SK-N-SH (cell line): ENCODE results near the gene EFCAB8. TPM values are rescaled to one million over a fixed set of nuclear protein-coding genes. Genes with fewer than 3 reads are reported as not detected.

Experiments used
- CTCF ChIA-PET: fragments of 300-600, 350-600 bp; formaldehyde crosslinking; extraction: SDS; loops from one replicate; lab custom pipeline; 2021; lab: Yijun Ruan, JAX
- POLR2A ChIA-PET: fragments of 350-600 bp; sonication (Branson Sonifier 250); formaldehyde crosslinking; extraction: SDS; loops from one replicate; lab custom pipeline; 2020; ENCODE audit warnings: antibody characterized with exemption, inconsistent platforms; lab: Yijun Ruan, JAX
- DNase-seq: peaks from one replicate; pipeline ENCODE4 v3.0.0; 2012
- H2AFZ ChIP-seq: fragments of 200-600 bp; sonication (generic); 2 replicates; pipeline ENCODE4 v1.8.1; 2016; ENCODE audit warnings: antibody characterized with exemption, mild to moderate bottlenecking, low read depth
- H3F3A ChIP-seq: fragments of 200-600 bp; sonication (generic); replicated peaks from 2 replicates; pipeline ENCODE3; 2016; ENCODE audit warnings: antibody characterized with exemption, mild to moderate bottlenecking; ENCODE audit not compliant: insufficient read depth
- H3K27ac ChIP-seq, 2 experiments: fragments of 200-500 bp in 1 of 2; fragments of 200-600 bp in 1 of 2; sonication (Bioruptor generic) in 1 of 2; sonication (generic), shearing (Covaris generic) in 1 of 2; 2 replicates each; pipeline versions ENCODE4 v1.5.1 to v1.6.1; 2014 to 2016; ENCODE audit warnings: low read depth in 2 of 2, inconsistent platforms in 1 of 2, low read length in 1 of 2, mild to moderate bottlenecking in 1 of 2, mixed read lengths in 1 of 2
- H3K27me3 ChIP-seq: fragments of 200-600 bp; sonication (generic), shearing (Covaris generic); 2 replicates; pipeline ENCODE4 v1.6.1; 2016; ENCODE audit warnings: mixed run types; ENCODE audit not compliant: insufficient read depth
- H3K36me3 ChIP-seq, 2 experiments: fragments of 200-500 bp in 1 of 2; fragments of 200-600 bp in 1 of 2; sonication (Bioruptor generic) in 1 of 2; sonication (generic) in 1 of 2; replicated peaks in 1 of 2; 2 replicates each; pipeline versions ENCODE3 to v1.5.1; 2014 to 2016; ENCODE audit warnings: low read length in 1 of 2, mild to moderate bottlenecking in 1 of 2; ENCODE audit not compliant: insufficient read depth in 2 of 2, control insufficient read depth in 1 of 2
- H3K4me1 ChIP-seq, 2 experiments: fragments of 200-500 bp in 1 of 2; fragments of 200-600 bp in 1 of 2; sonication (Bioruptor generic) in 1 of 2; sonication (generic), shearing (Covaris generic) in 1 of 2; 2 replicates each; pipeline versions ENCODE4 v1.5.1 to v1.6.1; 2014 to 2016; ENCODE audit warnings: low read depth in 1 of 2, low read length in 1 of 2, mixed run types in 1 of 2; ENCODE audit not compliant: insufficient read depth in 2 of 2, control insufficient read depth in 1 of 2
- H3K4me2 ChIP-seq: fragments of 200-600 bp; sonication (generic), shearing (Covaris generic); 2 replicates; pipeline ENCODE4 v1.6.1; 2017; ENCODE audit warnings: mixed run types
- H3K4me3 ChIP-seq, 2 experiments: fragments of 200-500 bp in 1 of 2; fragments of 200-600 bp in 1 of 2; sonication (Bioruptor generic) in 1 of 2; sonication (generic), shearing (Covaris generic) in 1 of 2; 2 replicates each; pipeline versions ENCODE4 v1.5.1 to v1.8.1; 2014 to 2016; ENCODE audit warnings: low read depth in 2 of 2, inconsistent platforms in 1 of 2, low read length in 1 of 2, mild to moderate bottlenecking in 1 of 2, mixed read lengths in 1 of 2, moderate library complexity in 1 of 2
- H3K79me2 ChIP-seq: fragments of 200-600 bp; sonication (generic); 2 replicates; pipeline ENCODE4 v1.8.1; 2017; ENCODE audit warnings: mild to moderate bottlenecking; ENCODE audit not compliant: insufficient read depth
- H3K9ac ChIP-seq: fragments of 200-600 bp; sonication (generic); 2 replicates; pipeline ENCODE4 v1.6.1; 2017; ENCODE audit warnings: mixed run types
- H3K9me2 ChIP-seq: fragments of 200-600 bp; sonication (generic); 2 replicates; pipeline ENCODE4 v1.6.1; 2017; ENCODE audit warnings: mixed run types
- H3K9me3 ChIP-seq: fragments of 200-600 bp; sonication (generic); 2 replicates; pipeline ENCODE4 v1.6.1; 2017; ENCODE audit warnings: mixed run types, mild to moderate bottlenecking, moderate library complexity
- H4K20me1 ChIP-seq: fragments of 200-600 bp; sonication (generic); 2 replicates; pipeline ENCODE4 v1.6.1; 2017; ENCODE audit warnings: mild to moderate bottlenecking, mixed run types; ENCODE audit not compliant: insufficient read depth
- CHD2 ChIP-seq: fragments of 150-350 bp; IDR thresholded peaks from 2 replicates; pipeline ENCODE4 v1.6.1; 2018; ENCODE audit warnings: low read length; ENCODE audit not compliant: partially characterized antibody
- EP300 ChIP-seq, 2 experiments: IDR thresholded peaks; 2 replicates each; pipeline versions ENCODE4 v1.4.0 to v1.6.1; 2012; ENCODE audit warnings: borderline replicate concordance in 1 of 2, low read depth in 1 of 2, low read length in 1 of 2
- GATA2 ChIP-seq: sonication (generic); formaldehyde crosslinking; IDR thresholded peaks from 2 replicates; pipeline ENCODE4 v1.5.0; 2020; ENCODE audit warnings: mild to moderate bottlenecking, missing genetic modification reagents
- NFIC ChIP-seq: IDR thresholded peaks from 2 replicates; pipeline ENCODE4 v1.4.0; 2012; ENCODE audit warnings: borderline replicate concordance
- RXRA ChIP-seq: IDR thresholded peaks from 2 replicates; pipeline ENCODE4 v1.4.0; 2012; ENCODE audit warnings: low read depth, mild to moderate bottlenecking, borderline replicate concordance
- SMC3 ChIP-seq: IDR thresholded peaks from 2 replicates; pipeline ENCODE4 v1.6.1; 2012; ENCODE audit warnings: low read depth, low read length, improper control_type of control experiment
- TAF1 ChIP-seq: IDR thresholded peaks from 2 replicates; pipeline ENCODE4 v1.6.1; 2012; ENCODE audit warnings: low read depth, mild to moderate bottlenecking, low read length, moderate library complexity, borderline replicate concordance
- TCF12 ChIP-seq: IDR thresholded peaks from 2 replicates; pipeline ENCODE4 v1.4.0; 2012
- TEAD4 ChIP-seq: IDR thresholded peaks from 2 replicates; pipeline ENCODE4 v1.4.0; 2012; ENCODE audit warnings: mild to moderate bottlenecking, borderline replicate concordance; ENCODE audit not compliant: insufficient read depth
- USF1 ChIP-seq: IDR thresholded peaks from 2 replicates; pipeline ENCODE4 v1.4.0; 2012; ENCODE audit warnings: low read depth, borderline replicate concordance
- ZBTB33 ChIP-seq: IDR thresholded peaks from 2 replicates; pipeline ENCODE4 v1.4.0; 2012; ENCODE audit warnings: low read depth, borderline replicate concordance
- WGBS: methylation state at CpG from one replicate; pipeline ENCODE4 v1.1.6; 2017; ENCODE audit warnings: low lambda C conversion rate; 5-methylcytosine and 5-hydroxymethylcytosine counted together
- polyA plus RNA-seq, 3 experiments: library from polyadenylated mRNA; depleted of rRNA; stranded (reverse); fragments of >200 nt; gene quantifications; 2 replicates each; pipeline ENCODE4 v1.2.3, GENCODE V29; 2012
- TF ChIP-seq, protein P1 (sequence below): IDR thresholded peaks from 2 replicates; pipeline ENCODE4; 2012
- TF ChIP-seq, protein P2 (sequence below): fragments of 150-350 bp; IDR thresholded peaks from 2 replicates; pipeline ENCODE4 v1.6.1; 2016; ENCODE audit warnings: mild to moderate bottlenecking, low read depth, low read length
- TF ChIP-seq, protein P3 (sequence below): IDR thresholded peaks from 2 replicates; pipeline ENCODE4 v1.4.0; 2012; ENCODE audit warnings: low read depth

EFCAB8 gene
- polyA plus RNA-seq, 1 of the 3 experiments (the other 2 are of a cell fraction): not detected

- Histone ChIP-seq H3F3A (no peaks in the 10 kb centered on the region), H3K9me3 (no peaks in the 10 kb centered on the region), H3K9ac (no peak overlapping the region), H2AFZ (no peak overlapping the region), H3K27me3 (no peaks in the 10 kb centered on the region), H3K36me3 (no peaks in the 10 kb centered on the region), H3K9me2 (no peaks in the 10 kb centered on the region), H3K4me1 (no peaks in the 10 kb centered on the region), H3K4me3 (no peak overlapping the region), H3K79me2 (no peaks in the 10 kb centered on the region), H3K27ac (no peak overlapping the region), H4K20me1 (no peaks in the 10 kb centered on the region), H3K4me2 (no peak overlapping the region)
- TF ChIP-seq RXRA: no peak
- TF ChIP-seq ZBTB33: no peak
- no peak for TF ChIP-seq CHD2
- TF ChIP-seq, protein P1, sequence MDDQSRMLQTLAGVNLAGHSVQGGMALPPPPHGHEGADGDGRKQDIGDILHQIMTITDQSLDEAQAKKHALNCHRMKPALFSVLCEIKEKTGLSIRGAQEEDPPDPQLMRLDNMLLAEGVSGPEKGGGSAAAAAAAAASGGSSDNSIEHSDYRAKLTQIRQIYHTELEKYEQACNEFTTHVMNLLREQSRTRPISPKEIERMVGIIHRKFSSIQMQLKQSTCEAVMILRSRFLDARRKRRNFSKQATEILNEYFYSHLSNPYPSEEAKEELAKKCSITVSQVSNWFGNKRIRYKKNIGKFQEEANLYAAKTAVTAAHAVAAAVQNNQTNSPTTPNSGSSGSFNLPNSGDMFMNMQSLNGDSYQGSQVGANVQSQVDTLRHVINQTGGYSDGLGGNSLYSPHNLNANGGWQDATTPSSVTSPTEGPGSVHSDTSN: no peak
- TF ChIP-seq SMC3: no peak
- TF ChIP-seq, protein P2, sequence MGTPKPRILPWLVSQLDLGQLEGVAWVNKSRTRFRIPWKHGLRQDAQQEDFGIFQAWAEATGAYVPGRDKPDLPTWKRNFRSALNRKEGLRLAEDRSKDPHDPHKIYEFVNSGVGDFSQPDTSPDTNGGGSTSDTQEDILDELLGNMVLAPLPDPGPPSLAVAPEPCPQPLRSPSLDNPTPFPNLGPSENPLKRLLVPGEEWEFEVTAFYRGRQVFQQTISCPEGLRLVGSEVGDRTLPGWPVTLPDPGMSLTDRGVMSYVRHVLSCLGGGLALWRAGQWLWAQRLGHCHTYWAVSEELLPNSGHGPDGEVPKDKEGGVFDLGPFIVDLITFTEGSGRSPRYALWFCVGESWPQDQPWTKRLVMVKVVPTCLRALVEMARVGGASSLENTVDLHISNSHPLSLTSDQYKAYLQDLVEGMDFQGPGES: no peak
- no peak for TF ChIP-seq TAF1
- TF ChIP-seq GATA2: no peak
- no peak for TF ChIP-seq NFIC
- TF ChIP-seq USF1: no peak
- TF ChIP-seq TCF12: no peak
- TF ChIP-seq, protein P3, sequence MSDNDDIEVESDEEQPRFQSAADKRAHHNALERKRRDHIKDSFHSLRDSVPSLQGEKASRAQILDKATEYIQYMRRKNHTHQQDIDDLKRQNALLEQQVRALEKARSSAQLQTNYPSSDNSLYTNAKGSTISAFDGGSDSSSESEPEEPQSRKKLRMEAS: no peak
- TF ChIP-seq EP300 (IDR thresholded peaks at IDR 0.05; ENCODE audit: borderline replicate concordance in 1 of 2, low read depth in 1 of 2, low read length in 1 of 2): no peak
- no peak for TF ChIP-seq TEAD4
- DNase-seq: no peak
- 95% methylated on average over 4 of the region's 6 CpGs for WGBS
- POLR2A ChIA-PET: no interaction called here
- CTCF ChIA-PET: interaction anchor here (0.7 to 5.1 kb wide), 3 partner anchors 22 to 133 kb away, joined by 3 to 27 read pairs (median 4); no protein-coding TSS in a partner anchor
These were observed 46.8 kb upstream of the EFCAB8 start for GRCh38 chr20:32811886-32812285.
